PC-9 (cell line): ENCODE results near the gene FAM151A. TPM values are rescaled to one million over a fixed set of nuclear protein-coding genes. Genes with fewer than 3 reads are reported as not detected.

Source experiments
- BruUV-seq: library from RNA; stranded (reverse); fragments of 400-500 nt; replicated peaks from 2 replicates; lab custom pipeline; 2021; lab: Mats Ljungman, UMichigan
- CTCF ChIA-PET: fragments of 300-600 bp; sonication (Branson Sonifier 250); formaldehyde crosslinking; loops from one replicate; lab custom pipeline; 2022; ENCODE audit warnings: antibody characterized with exemption; lab: Charles Lee
- POLR2A ChIA-PET: fragments of 300-600 bp; sonication (Branson Sonifier 250); formaldehyde crosslinking; loops from one replicate; lab custom pipeline; 2022; ENCODE audit warnings: antibody characterized with exemption; ENCODE audit not compliant: unreplicated experiment; lab: Charles Lee
- DNase-seq, 2 experiments: peaks; one replicate each; pipeline versions ENCODE4 v3.0.0 to v3.0.0-alpha.2; 2015 to 2022; ENCODE audit warnings: mixed read lengths in 1 of 2
- H2AFZ ChIP-seq: fragments of 200-600 bp; sonication (generic); 2 replicates; pipeline ENCODE4 v1.8.1; 2017; ENCODE audit warnings: antibody characterized with exemption
- H3F3A ChIP-seq: fragments of 200-600 bp; sonication (generic); 2 replicates; pipeline ENCODE4 v1.8.1; 2017; ENCODE audit warnings: antibody characterized with exemption, mild to moderate bottlenecking, low read depth; ENCODE audit not compliant: insufficient read depth
- H3K27ac ChIP-seq: fragments of 200-600 bp; sonication (generic); 2 replicates; pipeline ENCODE4 v1.6.1; 2016; ENCODE audit warnings: mixed run types
- H3K27me3 ChIP-seq: fragments of 200-600 bp; sonication (generic); 2 replicates; pipeline ENCODE4 v1.6.1; 2016; ENCODE audit warnings: low read depth, mixed run types; ENCODE audit not compliant: insufficient read depth
- H3K36me3 ChIP-seq: fragments of 200-600 bp; sonication (generic); 2 replicates; pipeline ENCODE4 v1.6.1; 2016; ENCODE audit warnings: low read depth, mixed run types
- H3K4me1 ChIP-seq: fragments of 200-600 bp; sonication (generic); replicated peaks from 2 replicates; pipeline ENCODE4 v1.6.1; 2016; ENCODE audit warnings: mixed run types; ENCODE audit not compliant: insufficient read depth
- H3K4me2 ChIP-seq: fragments of 200-600 bp; sonication (generic); 2 replicates; pipeline ENCODE4 v1.6.1; 2017; ENCODE audit warnings: mixed run types
- H3K4me3 ChIP-seq: fragments of 200-600 bp; sonication (generic); 2 replicates; pipeline ENCODE4 v1.6.1; 2016; ENCODE audit warnings: mixed run types
- H3K79me2 ChIP-seq: fragments of 200-600 bp; sonication (generic); 2 replicates; pipeline ENCODE4 v1.6.1; 2017; ENCODE audit warnings: low read depth, mixed run types
- H3K9me2 ChIP-seq: fragments of 200-600 bp; sonication (generic); 2 replicates; pipeline ENCODE4 v1.8.1; 2017; ENCODE audit warnings: mild to moderate bottlenecking; ENCODE audit not compliant: insufficient read depth
- H3K9me3 ChIP-seq: fragments of 200-600 bp; sonication (generic); 2 replicates; pipeline ENCODE4 v1.8.1; 2016; ENCODE audit warnings: low read depth; ENCODE audit not compliant: insufficient read depth
- H4K20me1 ChIP-seq: fragments of 200-600 bp; sonication (generic); 2 replicates; pipeline ENCODE4 v1.8.1; 2017; ENCODE audit not compliant: insufficient read depth
- CTCF ChIP-seq: fragments of 200-600 bp; sonication (generic); conservative IDR thresholded peaks from 2 replicates; pipeline ENCODE4 v1.6.1; 2017; ENCODE audit warnings: mixed run types, antibody characterized with exemption, mild to moderate bottlenecking, moderate library complexity
- EZH2 ChIP-seq: fragments of 200-600 bp; sonication (generic); IDR thresholded peaks from 2 replicates; pipeline ENCODE4 v1.8.0; 2017; ENCODE audit warnings: antibody characterized with exemption, low read depth
- intact Hi-C: fragments of 100-400 bp; cut with micrococcal nuclease; formaldehyde crosslinking; loops from one replicate; pipeline ENCODE4 v1.10.0; 2022; ENCODE audit not compliant: unreplicated experiment
- total RNA-seq: library from RNA; stranded (reverse); gene quantifications from 2 replicates; pipeline ENCODE4 v1.2.3, GENCODE V29; 2021

FAM151A gene
- total RNA-seq, 1 experiment from 2014 or later: not detected

- H3K27me3 ChIP-seq: no peaks in the 10 kb centered on the region
- no peaks in the 10 kb centered on the region for H3K9me2 ChIP-seq
- no peaks in the 10 kb centered on the region for H3F3A ChIP-seq
- TF ChIP-seq EZH2 (no peak), CTCF (no peak)
- H3K27ac ChIP-seq: no peak overlapping the region
- no peak for DNase-seq
- H3K4me1 ChIP-seq: no peaks in the 10 kb centered on the region
- H3K4me3 ChIP-seq: no peak overlapping the region
- H3K9me3 ChIP-seq: no peaks in the 10 kb centered on the region
- no peaks in the 10 kb centered on the region for H4K20me1 ChIP-seq
- ChIA-PET POLR2A (no interaction called here), CTCF (no interaction called here)
- no TSS peak for BruUV-seq
- H3K79me2 ChIP-seq: no peaks in the 10 kb centered on the region
- intact Hi-C loops: no loop called here
- H2AFZ ChIP-seq: no peak overlapping the region
- no peak overlapping the region for H3K4me2 ChIP-seq
- no peaks in the 10 kb centered on the region for H3K36me3 ChIP-seq
Observed at GRCh38 chr1:54596756-54597155, 26.6 kb downstream of the FAM151A start.

DNA sequence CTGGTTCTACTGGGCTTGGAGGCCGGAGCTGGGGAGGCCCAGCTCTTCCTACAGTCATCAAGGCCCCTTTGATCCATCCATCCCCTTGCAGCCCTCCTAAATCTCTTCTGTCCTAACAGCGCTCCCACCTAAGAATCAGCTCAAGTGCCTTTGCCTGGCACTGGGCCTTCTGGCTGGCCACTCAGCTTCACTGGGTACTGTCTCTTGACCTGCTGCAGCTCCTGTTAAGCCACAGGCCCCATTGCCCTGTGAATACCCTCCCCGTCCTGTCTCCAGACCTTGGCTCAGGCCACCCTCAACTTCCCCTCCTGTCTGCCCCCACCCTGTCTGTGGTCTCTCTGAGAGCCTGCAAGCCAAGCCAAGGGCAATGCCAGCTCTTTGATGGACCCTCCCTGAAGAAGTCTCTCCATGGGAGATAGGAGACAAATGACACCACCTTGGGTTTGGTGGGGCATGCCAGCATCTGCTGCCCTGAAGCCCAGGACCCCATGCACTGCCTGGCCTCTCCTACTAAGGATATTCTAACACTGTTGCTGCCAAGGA is 27.3 kb downstream of the FAM151A start:
- POLR2A ChIA-PET: interaction anchor here (0.7 kb wide), 1 partner anchor 87 kb away, joined by 5 read pairs; no protein-coding TSS in a partner anchor
- H3K27me3 ChIP-seq: no peaks in the 10 kb centered on the region
- DNase-seq: no peak
- TF ChIP-seq EZH2: no peak
- TF ChIP-seq CTCF: no peak
- H3K27ac ChIP-seq: no peak overlapping the region
- no peaks in the 10 kb centered on the region for H3K36me3 ChIP-seq
- no TSS peak for BruUV-seq
- CTCF ChIA-PET: no interaction called here
- no peaks in the 10 kb centered on the region for H3K9me3 ChIP-seq
- intact Hi-C loops: no loop called here
- no peaks in the 10 kb centered on the region for H3K9me2 ChIP-seq
- no peaks in the 10 kb centered on the region for H3K4me1 ChIP-seq
- no peak overlapping the region for H3K4me3 ChIP-seq
- no peak overlapping the region for H3K4me2 ChIP-seq
- no peak overlapping the region for H2AFZ ChIP-seq
- H4K20me1 ChIP-seq: no peaks in the 10 kb centered on the region
- no peaks in the 10 kb centered on the region for H3K79me2 ChIP-seq
- no peaks in the 10 kb centered on the region for H3F3A ChIP-seq

DNA sequence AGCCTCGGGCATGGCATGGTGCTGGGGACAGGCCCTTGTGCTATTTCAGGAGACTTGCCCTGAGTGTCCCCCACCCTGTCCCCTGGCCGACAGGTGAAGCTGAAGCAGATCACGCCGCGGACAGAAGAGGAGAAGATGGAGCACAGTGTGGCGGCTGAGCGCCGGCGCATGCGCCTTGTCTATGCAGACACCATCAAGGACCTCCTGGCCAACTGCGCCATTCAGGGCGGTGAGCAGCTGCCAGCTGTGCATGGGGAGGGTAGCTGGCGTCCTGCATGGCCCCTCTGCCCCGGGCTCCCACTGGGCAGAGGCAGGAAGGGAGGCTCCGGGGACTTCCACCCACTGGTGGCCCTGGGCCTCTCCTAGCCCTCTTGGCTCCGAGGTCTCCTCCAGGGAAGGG is 28.9 kb downstream of the FAM151A start:
- Histone ChIP-seq H3F3A (no peaks in the 10 kb centered on the region), H3K79me2 (no peaks in the 10 kb centered on the region), H3K27ac (no peak overlapping the region), H4K20me1 (no peaks in the 10 kb centered on the region), H3K4me1 (no peaks in the 10 kb centered on the region), H3K27me3 (no peaks in the 10 kb centered on the region), H3K4me2 (no peak overlapping the region), H3K9me3 (no peaks in the 10 kb centered on the region), H3K4me3 (no peak overlapping the region), H3K36me3 (no peaks in the 10 kb centered on the region), H3K9me2 (no peaks in the 10 kb centered on the region), H2AFZ (no peak overlapping the region)
- no TSS peak for BruUV-seq
- CTCF ChIA-PET: no interaction called here
- DNase-seq: no peak
- intact Hi-C loops: no loop called here
- TF ChIP-seq CTCF (no peak), EZH2 (no peak)
- POLR2A ChIA-PET: no interaction called here
